ENCODE results near the gene APAF1.
"Not testable (repeated sequence)": the region's sequence is repeated elsewhere in the genome, so short reads cannot be mapped to it uniquely, and the experiment has no call there.

APAF1 gene

GRCh38 chr12:98751580-98752115 lies 106.6 kb downstream of the APAF1 start:
- H3K36me3 Mint-ChIP-seq: no peaks in the 10 kb centered on the region
- no peak overlapping the region for H3K4me3 Mint-ChIP-seq
- peaks cover under 1% of the 10 kb centered on the region for H3K4me1 Mint-ChIP-seq
- H3K9me3 Mint-ChIP-seq: no peaks in the 10 kb centered on the region
- no peak overlapping the region for H3K27ac Mint-ChIP-seq
- peaks cover 29% of the 10 kb centered on the region for H3K27me3 Mint-ChIP-seq
- no peak for ATAC-seq

- Mint-ChIP-seq H3K36me3 (no peaks in the 10 kb centered on the region), H3K27ac (no peak overlapping the region), H3K9me3 (no peaks in the 10 kb centered on the region), H3K27me3 (peaks cover 18% of the 10 kb centered on the region), H3K4me1 (no peaks in the 10 kb centered on the region), H3K4me3 (no peak overlapping the region)
- ATAC-seq: no peak
Measured at GRCh38 chr12:98752726-98753125, 107.6 kb downstream of the APAF1 start.

GRCh38 chr12:98754095-98754494 lies 109.0 kb downstream of the APAF1 start:
- ATAC-seq: peak; percentile 90
- Mint-ChIP-seq H3K27ac (no peak overlapping the region), H3K4me3 (no peak overlapping the region), H3K36me3 (no peaks in the 10 kb centered on the region), H3K9me3 (no peaks in the 10 kb centered on the region), H3K4me1 (no peaks in the 10 kb centered on the region), H3K27me3 (peaks cover 21% of the 10 kb centered on the region)

GRCh38 chr12:98755855-98756254 lies 110.8 kb downstream of the APAF1 start:
- not testable (repeated sequence) for H3K4me1 Mint-ChIP-seq, H3K4me3 Mint-ChIP-seq, H3K27ac Mint-ChIP-seq, ATAC-seq, H3K36me3 Mint-ChIP-seq, H3K27me3 Mint-ChIP-seq, H3K9me3 Mint-ChIP-seq

- H3K9me3 Mint-ChIP-seq: no peaks in the 10 kb centered on the region
- ATAC-seq: no peak
- H3K36me3 Mint-ChIP-seq: no peaks in the 10 kb centered on the region
- H3K4me1 Mint-ChIP-seq: no peaks in the 10 kb centered on the region
- H3K4me3 Mint-ChIP-seq: no peak overlapping the region
- peaks cover 8% of the 10 kb centered on the region for H3K27me3 Mint-ChIP-seq
- H3K27ac Mint-ChIP-seq: no peak overlapping the region
Measured at GRCh38 chr12:98757455-98757854, 112.4 kb downstream of the APAF1 start.

- Mint-ChIP-seq H3K4me3 (no peak overlapping the region), H3K36me3 (no peaks in the 10 kb centered on the region), H3K4me1 (no peaks in the 10 kb centered on the region), H3K9me3 (no peaks in the 10 kb centered on the region), H3K27ac (no peak overlapping the region), H3K27me3 (peaks cover 8% of the 10 kb centered on the region)
- ATAC-seq: no peak
Measured at GRCh38 chr12:98758331-98758730, 113.2 kb downstream of the APAF1 start.

GRCh38 chr12:98763656-98764055 lies 118.6 kb downstream of the APAF1 start:
- Mint-ChIP-seq H3K9me3 (no peaks in the 10 kb centered on the region), H3K36me3 (no peaks in the 10 kb centered on the region), H3K27ac (no peak overlapping the region), H3K4me1 (no peaks in the 10 kb centered on the region), H3K4me3 (no peak overlapping the region), H3K27me3 (peaks cover 4% of the 10 kb centered on the region)
- ATAC-seq: no peak

- Mint-ChIP-seq H3K36me3 (no peaks in the 10 kb centered on the region), H3K27ac (no peak overlapping the region), H3K27me3 (no peaks in the 10 kb centered on the region), H3K9me3 (peaks cover 3% of the 10 kb centered on the region), H3K4me1 (no peaks in the 10 kb centered on the region), H3K4me3 (no peak overlapping the region)
- no peak for ATAC-seq
Measured at GRCh38 chr12:98767248-98767647, 122.2 kb downstream of the APAF1 start.

- H3K27me3 Mint-ChIP-seq: no peaks in the 10 kb centered on the region
- no peak for ATAC-seq
- H3K9me3 Mint-ChIP-seq: peaks cover 5% of the 10 kb centered on the region
- no peaks in the 10 kb centered on the region for H3K4me1 Mint-ChIP-seq
- no peak overlapping the region for H3K4me3 Mint-ChIP-seq
- H3K27ac Mint-ChIP-seq: no peak overlapping the region
- no peaks in the 10 kb centered on the region for H3K36me3 Mint-ChIP-seq
Measured at GRCh38 chr12:98769068-98769467, 124.0 kb downstream of the APAF1 start.

- no peak overlapping the region for H3K4me3 Mint-ChIP-seq
- H3K27ac Mint-ChIP-seq: no peak overlapping the region
- H3K36me3 Mint-ChIP-seq: no peaks in the 10 kb centered on the region
- no peak for ATAC-seq
- H3K4me1 Mint-ChIP-seq: no peaks in the 10 kb centered on the region
- H3K27me3 Mint-ChIP-seq: no peaks in the 10 kb centered on the region
- H3K9me3 Mint-ChIP-seq: peaks cover 5% of the 10 kb centered on the region
Measured at GRCh38 chr12:98770230-98770629, 125.1 kb downstream of the APAF1 start.

GRCh38 chr12:98771811-98772752 lies 127.0 kb downstream of the APAF1 start:
- Mint-ChIP-seq H3K4me1 (no peaks in the 10 kb centered on the region), H3K27me3 (no peaks in the 10 kb centered on the region), H3K36me3 (no peaks in the 10 kb centered on the region), H3K4me3 (no peak overlapping the region), H3K9me3 (peaks cover 5% of the 10 kb centered on the region), H3K27ac (no peak overlapping the region)
- no peak for ATAC-seq

- no peak overlapping the region for H3K4me3 Mint-ChIP-seq
- ATAC-seq: no peak
- H3K4me1 Mint-ChIP-seq: no peaks in the 10 kb centered on the region
- H3K27me3 Mint-ChIP-seq: no peaks in the 10 kb centered on the region
- H3K36me3 Mint-ChIP-seq: no peaks in the 10 kb centered on the region
- H3K27ac Mint-ChIP-seq: no peak overlapping the region
- peaks cover 5% of the 10 kb centered on the region for H3K9me3 Mint-ChIP-seq
Measured at GRCh38 chr12:98772818-98773217, 127.7 kb downstream of the APAF1 start.

GRCh38 chr12:98780261-98780660 lies 135.2 kb downstream of the APAF1 start:
- no peak for ATAC-seq
- H3K36me3 Mint-ChIP-seq: no peaks in the 10 kb centered on the region
- peaks cover 23% of the 10 kb centered on the region for H3K27me3 Mint-ChIP-seq
- H3K27ac Mint-ChIP-seq: no peak overlapping the region
- H3K4me3 Mint-ChIP-seq: no peak overlapping the region
- no peaks in the 10 kb centered on the region for H3K4me1 Mint-ChIP-seq
- H3K9me3 Mint-ChIP-seq: peaks cover 2% of the 10 kb centered on the region

GRCh38 chr12:98783420-98783819 lies 138.3 kb downstream of the APAF1 start:
- ATAC-seq: no peak
- no peaks in the 10 kb centered on the region for H3K4me1 Mint-ChIP-seq
- H3K4me3 Mint-ChIP-seq: no peak overlapping the region
- no peaks in the 10 kb centered on the region for H3K36me3 Mint-ChIP-seq
- peaks cover 2% of the 10 kb centered on the region for H3K9me3 Mint-ChIP-seq
- H3K27ac Mint-ChIP-seq: no peak overlapping the region
- H3K27me3 Mint-ChIP-seq: peaks cover 27% of the 10 kb centered on the region
